Thymus (tissue), 2 donors: ENCODE data around the gene KRTAP5-11. TPM values are rescaled to one million over a fixed set of nuclear protein-coding genes. Genes with fewer than 3 reads are reported as not detected.

Experiments used
- polyA plus RNA-seq: library from polyadenylated mRNA; stranded (reverse); fragments of 200-250 nt; gene quantifications from one replicate; pipeline ENCODE4 v1.2.3, GENCODE V29; 2013
- total RNA-seq: library from RNA; stranded (reverse); fragments of 120-200 nt; gene quantifications from one replicate; pipeline ENCODE4 v1.2.4, GENCODE V29; 2013
- donor health status: healthy.

KRTAP5-11 gene
- total and polyA plus RNA-seq, 2 donors = not detected

Other genes starting within 250 kb of the KRTAP5-11 start
- 4.5 TPM for gene DHCR7, start 134.5 kb downstream of the KRTAP5-11 start, total RNA-seq
- 4.1 TPM for gene DHCR7, start 134.5 kb downstream of the KRTAP5-11 start, polyA plus RNA-seq
- 47.9 TPM for gene NADSYN1, start 129.7 kb downstream of the KRTAP5-11 start, total RNA-seq
- gene NADSYN1, start 129.7 kb downstream of the KRTAP5-11 start, polyA plus RNA-seq = 113 TPM
- gene KRTAP5-7, start 55.6 kb downstream of the KRTAP5-11 start, total RNA-seq = not detected
- gene KRTAP5-7, start 55.6 kb downstream of the KRTAP5-11 start, polyA plus RNA-seq = 0.05 TPM
- not detected for gene KRTAP5-8, start 44.9 kb downstream of the KRTAP5-11 start, total RNA-seq
- 0.25 TPM for gene KRTAP5-8, start 44.9 kb downstream of the KRTAP5-11 start, polyA plus RNA-seq
- not detected for gene KRTAP5-9, start 34.5 kb downstream of the KRTAP5-11 start, total RNA-seq
- 0.48 TPM for gene KRTAP5-9, start 34.5 kb downstream of the KRTAP5-11 start, polyA plus RNA-seq
- gene KRTAP5-10, start 17.3 kb downstream of the KRTAP5-11 start, total RNA-seq = not detected
- 0.16 TPM for gene KRTAP5-10, start 17.3 kb downstream of the KRTAP5-11 start, polyA plus RNA-seq